Upper lobe of left lung (tissue), 4 donors: Measurements from ENCODE around the gene BAIAP2L1.

Experiments
- POLR2A ChIP-seq, 4 donors: fragments of 450-650 bp; IDR thresholded peaks; one replicate each; pipeline ENCODE4 v1.5.1; 2016 to 2017; ENCODE audit warnings: antibody characterized with exemption in 4 of 4, mild to moderate bottlenecking in 2 of 4
- TF ChIP-seq, protein P1 (sequence below), 6 experiments: fragments of 450-650 bp in 4 of 6; fragments of 200-600 bp in 2 of 6; sonication (generic) in 2 of 6; IDR thresholded peaks; one replicate each; pipeline ENCODE4 v1.5.1; 2016 to 2019; ENCODE audit warnings: antibody characterized with exemption in 6 of 6

- TF ChIP-seq, protein P1, sequence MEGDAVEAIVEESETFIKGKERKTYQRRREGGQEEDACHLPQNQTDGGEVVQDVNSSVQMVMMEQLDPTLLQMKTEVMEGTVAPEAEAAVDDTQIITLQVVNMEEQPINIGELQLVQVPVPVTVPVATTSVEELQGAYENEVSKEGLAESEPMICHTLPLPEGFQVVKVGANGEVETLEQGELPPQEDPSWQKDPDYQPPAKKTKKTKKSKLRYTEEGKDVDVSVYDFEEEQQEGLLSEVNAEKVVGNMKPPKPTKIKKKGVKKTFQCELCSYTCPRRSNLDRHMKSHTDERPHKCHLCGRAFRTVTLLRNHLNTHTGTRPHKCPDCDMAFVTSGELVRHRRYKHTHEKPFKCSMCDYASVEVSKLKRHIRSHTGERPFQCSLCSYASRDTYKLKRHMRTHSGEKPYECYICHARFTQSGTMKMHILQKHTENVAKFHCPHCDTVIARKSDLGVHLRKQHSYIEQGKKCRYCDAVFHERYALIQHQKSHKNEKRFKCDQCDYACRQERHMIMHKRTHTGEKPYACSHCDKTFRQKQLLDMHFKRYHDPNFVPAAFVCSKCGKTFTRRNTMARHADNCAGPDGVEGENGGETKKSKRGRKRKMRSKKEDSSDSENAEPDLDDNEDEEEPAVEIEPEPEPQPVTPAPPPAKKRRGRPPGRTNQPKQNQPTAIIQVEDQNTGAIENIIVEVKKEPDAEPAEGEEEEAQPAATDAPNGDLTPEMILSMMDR (IDR thresholded peaks at IDR 0.05) = no peak
- TF ChIP-seq POLR2A (IDR thresholded peaks at IDR 0.05) = no peak
These were observed 114.0 kb downstream of the BAIAP2L1 start for GRCh38 chr7:98286701-98287485.
